K562 (cell line): ENCODE data around the gene KARS1. TPM values are rescaled to one million over a fixed set of nuclear protein-coding genes. Genes with fewer than 3 reads are reported as not detected.

ENCODE experiments used
- ATAC-seq: fragments of 200-7000 bp; cut with Tn5 transposase; 3 replicates; pipeline ENCODE4 v1.9.1; 2020; ENCODE audit warnings: moderate library complexity
- BruUV-seq: library from RNA; stranded (reverse); fragments of 400-500 nt; replicated peaks from 2 replicates; lab custom pipeline; 2021; lab: Mats Ljungman, UMichigan
- CTCF ChIA-PET: fragments of 300-600 bp; formaldehyde crosslinking; extraction: SDS; loops from one replicate; lab custom pipeline; 2021; ENCODE audit warnings: low intra/inter-chr PET ratio; lab: Yijun Ruan, JAX
- POLR2A ChIA-PET: fragments of 300-600, 350-650 bp; sonication (Branson Sonifier 250); formaldehyde crosslinking; extraction: SDS; loops from one replicate; lab custom pipeline; 2021; ENCODE audit warnings: antibody characterized with exemption, inconsistent platforms; lab: Yijun Ruan, JAX
- DNase-seq, 4 experiments: peaks; one replicate each; pipeline versions ENCODE4 v3.0.0 to v3.0.0-alpha.2; 2011 to 2018; ENCODE audit warnings: low spot score in 3 of 4, mixed read lengths in 3 of 4; ENCODE audit errors: extremely low read depth in 1 of 4
- FAIRE-seq: peaks from 2 replicates; lab custom pipeline; 2011; peaks lifted over from hg19 to GRCh38; lab: Jason Lieb, UNC
- H2AFZ ChIP-seq: 2 replicates; pipeline ENCODE4 v1.6.0; 2011; ENCODE audit warnings: low read depth, low read length, control low read depth, inconsistent platforms
- H3K27ac ChIP-seq: fragments of 200-600 bp; 3 replicates; pipeline ENCODE4 v1.8.0; 2011; ENCODE audit warnings: low read depth, mild to moderate bottlenecking, control low read depth, inconsistent platforms, low read length, moderate library complexity, mixed read lengths; ENCODE audit errors: extremely low read depth
- H3K27me3 ChIP-seq, 2 experiments: fragments of 300-600 bp in 1 of 2; 2 replicates in 1 of 2; 3 replicates in 1 of 2; pipeline versions ENCODE4 v1.6.0 to v1.8.0; 2011; ENCODE audit warnings: inconsistent platforms in 2 of 2, low read length in 2 of 2, mild to moderate bottlenecking in 1 of 2, mixed read lengths in 1 of 2, moderate library complexity in 1 of 2; ENCODE audit not compliant: control insufficient read depth in 2 of 2, insufficient read depth in 2 of 2
- H3K36me3 ChIP-seq: fragments of 300-600 bp; 3 replicates; pipeline ENCODE4 v1.8.0; 2011; ENCODE audit warnings: mild to moderate bottlenecking, low read length, inconsistent platforms; ENCODE audit not compliant: control insufficient read depth, insufficient read depth
- H3K4me1 ChIP-seq, 2 experiments: fragments of 200-600 bp in 1 of 2; replicated peaks in 1 of 2; 2 replicates in 1 of 2; 3 replicates in 1 of 2; pipeline versions ENCODE4 v1.5.1 to v1.8.0; 2011; ENCODE audit warnings: inconsistent platforms in 2 of 2, low read length in 2 of 2, mild to moderate bottlenecking in 1 of 2, mixed read lengths in 1 of 2, moderate library complexity in 1 of 2; ENCODE audit not compliant: control insufficient read depth in 2 of 2, insufficient read depth in 2 of 2
- H3K4me2 ChIP-seq: 2 replicates; pipeline ENCODE4 v1.6.1; 2011; ENCODE audit warnings: low read length, control low read depth, inconsistent platforms, mixed read lengths; ENCODE audit not compliant: insufficient read depth
- H3K4me3 ChIP-seq: fragments of 200-600 bp; sonication (generic), shearing (Covaris generic); 2 replicates; pipeline ENCODE4 v1.5.1; 2016; ENCODE audit warnings: control low read depth, inconsistent platforms
- H3K79me2 ChIP-seq: fragments of 200-600 bp; 3 replicates; pipeline ENCODE4 v1.8.0; 2011; ENCODE audit warnings: low read length, inconsistent platforms; ENCODE audit not compliant: control insufficient read depth, insufficient read depth
- H3K9ac ChIP-seq, 2 experiments: 2 replicates each; pipeline versions ENCODE4 v1.6.0 to v1.6.1; 2011; ENCODE audit warnings: low read depth in 2 of 2, low read length in 2 of 2, control low read depth in 1 of 2, inconsistent platforms in 1 of 2, mild to moderate bottlenecking in 1 of 2, mixed read lengths in 1 of 2; ENCODE audit not compliant: insufficient read depth in 1 of 2
- H3K9me1 ChIP-seq: one replicate; pipeline ENCODE4 v1.6.0; 2011; ENCODE audit warnings: inconsistent platforms, mild to moderate bottlenecking, low read length, moderate library complexity; ENCODE audit not compliant: control insufficient read depth, insufficient read depth
- H3K9me3 ChIP-seq: replicated peaks from 2 replicates; pipeline ENCODE4 v1.5.1; 2011; ENCODE audit warnings: low read depth, low read length, inconsistent platforms; ENCODE audit not compliant: control insufficient read depth, insufficient read depth
- H4K20me1 ChIP-seq: replicated peaks from 2 replicates; pipeline ENCODE4 v1.6.1; 2011; ENCODE audit warnings: low read length, inconsistent platforms, mixed read lengths; ENCODE audit not compliant: control insufficient read depth, insufficient read depth
- BACH1 ChIP-seq: fragments of 200-800 bp; sonication (Bioruptor generic); IDR thresholded peaks from 2 replicates; pipeline ENCODE4 v1.6.1; 2016; ENCODE audit warnings: missing genetic modification characterization, missing compliant biosample characterization
- C11orf30 ChIP-seq: fragments of 450-650 bp; IDR thresholded peaks from 2 replicates; pipeline ENCODE4 v1.6.1; 2016; ENCODE audit warnings: low read depth, mild to moderate bottlenecking
- MAFF ChIP-seq: IDR thresholded peaks from 2 replicates; pipeline ENCODE4 v1.6.1; 2012; ENCODE audit warnings: low read length, improper control_type of control experiment
- MAFG ChIP-seq: fragments of 450-650 bp; conservative IDR thresholded peaks from 2 replicates; pipeline ENCODE4 v1.6.1; 2016; ENCODE audit warnings: missing genetic modification characterization, missing compliant biosample characterization
- MAFK ChIP-seq: IDR thresholded peaks from 2 replicates; pipeline ENCODE4 v1.6.1; 2011; ENCODE audit warnings: low read length, improper control_type of control experiment
- ZBTB11 ChIP-seq, 3 experiments: fragments of 200-800 bp in 1 of 3; fragments of 250-450 bp in 1 of 3; fragments of 450-650 bp in 1 of 3; sonication (Bioruptor Pico) in 1 of 3; sonication (Bioruptor generic) in 1 of 3; formaldehyde crosslinking in 1 of 3; IDR thresholded peaks; 2 replicates each; pipeline versions ENCODE4 v1.6.1 to v1.8.0; 2016 to 2022; ENCODE audit warnings: mild to moderate bottlenecking in 2 of 3, missing genetic modification characterization in 2 of 3, missing compliant biosample characterization in 1 of 3, moderate library complexity in 1 of 3
- ZBTB33 ChIP-seq: sonication (generic); formaldehyde crosslinking; IDR thresholded peaks from 2 replicates; pipeline ENCODE4 v1.8.1; 2023; ENCODE audit warnings: mild to moderate bottlenecking, missing genetic modification reagents
- ZNF316 ChIP-seq: fragments of 450-650 bp; IDR thresholded peaks from 2 replicates; pipeline ENCODE4 v1.6.1; 2016
- WGBS: fragments of 100-300 bp; shearing (Covaris generic); methylation state at CpG from one replicate; pipeline ENCODE4 v1.1.6; 2016; ENCODE audit warnings: low coverage, mixed read lengths; ENCODE audit not compliant: insufficient coverage; ENCODE audit errors: missing lambda C conversion rate; 5-methylcytosine and 5-hydroxymethylcytosine counted together
- in situ Hi-C: fragments of 300-500 bp; cut with MboI; formaldehyde crosslinking; loops from 4 replicates; pipeline ENCODE4 v1.15.0; 2018; ENCODE audit warnings: inconsistent platforms, mixed read lengths
- intact Hi-C: fragments of 100-400 bp; cut with micrococcal nuclease; formaldehyde crosslinking; loops from 2 replicates; pipeline ENCODE4 v1.14.2; 2022
- polyA plus RNA-seq, 8 experiments: library from polyadenylated mRNA; depleted of rRNA in 4 of 8; stranded (reverse) in 5 of 8; unstranded in 3 of 8; fragments of >200 nt; fragmentation: Nextera tagmentation in 2 of 8; fragmentation: Illumina TruSeq in 1 of 8; extraction: Ambion mirVana in 2 of 8; extraction: Trizol in 1 of 8; gene quantifications; 2 replicates each; pipeline versions ENCODE4 v1.2.1 to v1.2.3, GENCODE V29; 2011 to 2014; ENCODE audit warnings: inconsistent platforms in 1 of 8, missing spikeins in 1 of 8
- total RNA-seq, 7 experiments: library from RNA; depleted of rRNA in 6 of 7; stranded (reverse); fragments of >200 nt in 6 of 7; fragmentation: Illumina TruSeq in 2 of 7; extraction: Trizol in 2 of 7; gene quantifications; 2 replicates each; pipeline versions ENCODE4 v1.2.1 to v1.2.3, GENCODE V29; 2011 to 2021; ENCODE audit warnings: low replicate concordance in 1 of 7

The KARS1 gene
- total and polyA plus RNA-seq, 9 of the 15 experiments (the other 6 are each of a cell fraction or from before 2014, with no cell fraction given), result 223 to 386 (median 304) TPM

GRCh38 chr16:75606507-75606906 lies 41.0 kb downstream of the KARS1 start:
- Histone ChIP-seq H3K27me3 (no peaks in the 10 kb centered on the region), H3K4me3 (no peak overlapping the region), H2AFZ (no peak overlapping the region), H3K4me2 (no peak overlapping the region), H3K27ac (no peak overlapping the region), H3K9me3 (no peaks in the 10 kb centered on the region), H3K4me1 (no peaks in the 10 kb centered on the region), H3K36me3 (peaks cover 48% of the 10 kb centered on the region), H4K20me1 (no peaks in the 10 kb centered on the region), H3K79me2 (no peaks in the 10 kb centered on the region), H3K9ac (no peak overlapping the region), H3K9me1 (no peaks in the 10 kb centered on the region)
- 89% methylated on average over 1 of the region's 1 CpG for WGBS
- DNase-seq (no peak), ATAC-seq (no peak), FAIRE-seq (no peak)
- in situ Hi-C loops, result no loop called here
- ChIA-PET POLR2A (interaction anchor here (1.0 to 1.5 kb wide), 4 partner anchors 14 to 89 kb away, joined by 3 to 9 read pairs (median 3); no protein-coding TSS in a partner anchor), CTCF (no interaction called here)
- TF ChIP-seq MAFF (peak; percentile 95), ZBTB11 (CRISPR knock-in tag; IDR thresholded peaks at IDR 0.05) (no peak), MAFK (peak; percentile 97), ZNF316 (peak; percentile 92), ZBTB33 (CRISPR knock-in tag) (no peak), BACH1 (tag) (no peak), C11orf30 (peak; percentile 82), MAFG (tag) (peak; percentile 75)
- no TSS peak for BruUV-seq
- intact Hi-C loops, result no loop called here
